ENCODE results near the gene TIMP2.
A peak's percentile ranks its signal among the peaks of the same experiment; 100 is the strongest.

GRCh38 chr17:78933959-78934568 is 8.9 kb upstream of the TIMP2 start:
- TF ChIP-seq CTCF (IDR thresholded peaks at IDR 0.05; ENCODE audit: control extremely low read depth in 1 of 3, insufficient read depth in 1 of 3, low read depth in 1 of 3, low read length in 3 of 3) = no peak
- TF ChIP-seq POLR2A (IDR thresholded peaks at IDR 0.05; ENCODE audit: control extremely low read depth in 1 of 2, low read depth in 2 of 2, low read length in 2 of 2) = 0 out of 3 replicates have a peak, but pooled peaks of 1 of the 2 experiments have one; percentile 29
- TF ChIP-seq CREB1 (IDR thresholded peaks at IDR 0.05) = peak; percentile 74
- TF ChIP-seq POLR2AphosphoS5 (IDR thresholded peaks at IDR 0.05; ENCODE audit: low read depth, low read length) = no peak
- no peak for TF ChIP-seq CEBPB (IDR thresholded peaks at IDR 0.05; ENCODE audit: low read depth, low read length)
- no peak for TF ChIP-seq TAF1 (IDR thresholded peaks at IDR 0.05; ENCODE audit: low read depth, low read length)
- no peak for TF ChIP-seq RBBP5 (IDR thresholded peaks at IDR 0.05; ENCODE audit: borderline replicate concordance, low read depth, low read length)

Data from H1 (cell line).